Activated CD4-positive, alpha-beta T cell treated with anti-CD3 and anti-CD28 coated beads, Interleukin-2, amount 10 ng/mL, durations not matched to agents 7 days and 5 days (primary cell): ENCODE results near the gene DTNBP1. TPM values are rescaled to one million over a fixed set of nuclear protein-coding genes. Genes with fewer than 3 reads are reported as not detected.

Experiments used
- CTCF ChIA-PET: fragments of 350-600 bp; sonication (Branson Sonifier 250); formaldehyde crosslinking; loops from one replicate; lab custom pipeline; 2021; ENCODE audit warnings: antibody characterized with exemption; lab: Charles Lee
- POLR2A ChIA-PET: fragments of 350-600 bp; sonication (Branson Sonifier 250); formaldehyde crosslinking; loops from one replicate; lab custom pipeline; 2021; ENCODE audit warnings: antibody characterized with exemption; lab: Charles Lee
- DNase-seq: peaks from one replicate; pipeline ENCODE4 v3.0.0-alpha.2; 2020
- H3K27ac Mint-ChIP-seq: one replicate; pipeline ENCODE4 v1.8.0; 2021; ENCODE audit warnings: mild to moderate bottlenecking, moderate library complexity, mixed read lengths
- H3K27me3 Mint-ChIP-seq: one replicate; pipeline ENCODE4 v1.8.0; 2021; ENCODE audit warnings: mixed read lengths
- H3K36me3 Mint-ChIP-seq: one replicate; pipeline ENCODE4 v1.8.0; 2021; ENCODE audit warnings: low read depth, mixed read lengths
- H3K4me1 Mint-ChIP-seq: one replicate; pipeline ENCODE4 v1.8.0; 2021; ENCODE audit warnings: mixed read lengths
- H3K4me3 Mint-ChIP-seq: one replicate; pipeline ENCODE4 v1.8.0; 2021; ENCODE audit warnings: mild to moderate bottlenecking, moderate library complexity, mixed read lengths
- H3K9me3 Mint-ChIP-seq: one replicate; pipeline ENCODE4 v1.8.0; 2021; ENCODE audit warnings: mixed read lengths
- total RNA-seq, 2 experiments: library from RNA; stranded (reverse); gene quantifications; one replicate each; pipeline ENCODE4 v1.2.3, GENCODE V29; 2021

Gene DTNBP1
- total RNA-seq, 2 experiments from 2014 or later = 22.3 to 23.5 TPM

- H3K36me3 Mint-ChIP-seq = peaks cover 17% of the 10 kb centered on the region
- peaks cover 24% of the 10 kb centered on the region for H3K4me1 Mint-ChIP-seq
- H3K9me3 Mint-ChIP-seq = peaks cover 4% of the 10 kb centered on the region
- CTCF ChIA-PET = interaction anchor here (0.6 kb wide), 1 partner anchor 845 kb away, joined by 3 read pairs; no protein-coding TSS in a partner anchor
- H3K4me3 Mint-ChIP-seq = no peak overlapping the region
- no peak for DNase-seq
- POLR2A ChIA-PET = no interaction called here
- H3K27me3 Mint-ChIP-seq = no peaks in the 10 kb centered on the region
- no peak overlapping the region for H3K27ac Mint-ChIP-seq
Observed at GRCh38 chr6:15630202-15630601, 32.6 kb downstream of the DTNBP1 start.

- DNase-seq = no peak
- Mint-ChIP-seq H3K4me3 (no peak overlapping the region), H3K9me3 (peaks cover under 1% of the 10 kb centered on the region), H3K4me1 (peaks cover 24% of the 10 kb centered on the region), H3K36me3 (peaks cover 12% of the 10 kb centered on the region), H3K27me3 (no peaks in the 10 kb centered on the region), H3K27ac (no peak overlapping the region)
- ChIA-PET POLR2A (no interaction called here), CTCF (interaction anchor here (0.6 kb wide), 1 partner anchor 846 kb away, joined by 3 read pairs; no protein-coding TSS in a partner anchor)
Observed at GRCh38 chr6:15629487-15629886, 33.3 kb downstream of the DTNBP1 start.

- Mint-ChIP-seq H3K36me3 (peaks cover 12% of the 10 kb centered on the region), H3K4me1 (peaks cover 24% of the 10 kb centered on the region), H3K27me3 (no peaks in the 10 kb centered on the region), H3K27ac (no peak overlapping the region), H3K4me3 (peak overlapping the region; percentile 16), H3K9me3 (no peaks in the 10 kb centered on the region)
- ChIA-PET POLR2A (interaction anchor here (0.7 to 0.8 kb wide), 2 partner anchors 312 to 526 kb away, joined by 3 read pairs; no protein-coding TSS in a partner anchor), CTCF (no interaction called here)
- DNase-seq = peak; percentile 26
Observed at GRCh38 chr6:15628499-15629131, 34.2 kb downstream of the DTNBP1 start.

GRCh38 chr6:15627821-15628220 is 35.0 kb downstream of the DTNBP1 start:
- H3K4me3 Mint-ChIP-seq = no peak overlapping the region
- H3K27me3 Mint-ChIP-seq = no peaks in the 10 kb centered on the region
- DNase-seq = no peak
- POLR2A ChIA-PET = no interaction called here
- CTCF ChIA-PET = no interaction called here
- no peak overlapping the region for H3K27ac Mint-ChIP-seq
- no peaks in the 10 kb centered on the region for H3K9me3 Mint-ChIP-seq
- H3K4me1 Mint-ChIP-seq = peaks cover 24% of the 10 kb centered on the region
- peaks cover 9% of the 10 kb centered on the region for H3K36me3 Mint-ChIP-seq

GRCh38 chr6:15626878-15627674 is 35.8 kb downstream of the DTNBP1 start:
- H3K27ac Mint-ChIP-seq = no peak overlapping the region
- CTCF ChIA-PET = no interaction called here
- H3K9me3 Mint-ChIP-seq = no peaks in the 10 kb centered on the region
- peaks cover 27% of the 10 kb centered on the region for H3K4me1 Mint-ChIP-seq
- peaks cover 9% of the 10 kb centered on the region for H3K36me3 Mint-ChIP-seq
- H3K4me3 Mint-ChIP-seq = no peak overlapping the region
- no peaks in the 10 kb centered on the region for H3K27me3 Mint-ChIP-seq
- POLR2A ChIA-PET = no interaction called here
- DNase-seq = no peak

- H3K9me3 Mint-ChIP-seq = no peaks in the 10 kb centered on the region
- H3K4me3 Mint-ChIP-seq = no peak overlapping the region
- peaks cover 32% of the 10 kb centered on the region for H3K4me1 Mint-ChIP-seq
- no peak for DNase-seq
- H3K27me3 Mint-ChIP-seq = no peaks in the 10 kb centered on the region
- POLR2A ChIA-PET = no interaction called here
- CTCF ChIA-PET = interaction anchor here (1.0 to 1.8 kb wide), 2 partner anchors 10 to 18 kb away, joined by 3 to 4 read pairs; no protein-coding TSS in a partner anchor
- H3K27ac Mint-ChIP-seq = no peak overlapping the region
- peaks cover 9% of the 10 kb centered on the region for H3K36me3 Mint-ChIP-seq
Observed at GRCh38 chr6:15626160-15626559, 36.7 kb downstream of the DTNBP1 start.

GRCh38 chr6:15623276-15624116 is 39.3 kb downstream of the DTNBP1 start:
- DNase-seq = no peak
- H3K27me3 Mint-ChIP-seq = no peaks in the 10 kb centered on the region
- peaks cover 23% of the 10 kb centered on the region for H3K4me1 Mint-ChIP-seq
- H3K36me3 Mint-ChIP-seq = peaks cover 7% of the 10 kb centered on the region
- H3K27ac Mint-ChIP-seq = no peak overlapping the region
- no peak overlapping the region for H3K4me3 Mint-ChIP-seq
- POLR2A ChIA-PET = no interaction called here
- CTCF ChIA-PET = interaction anchor here (0.7 to 1.3 kb wide), 2 partner anchors 14 to 33 kb away, joined by 3 to 4 read pairs; no protein-coding TSS in a partner anchor
- H3K9me3 Mint-ChIP-seq = no peaks in the 10 kb centered on the region

- CTCF ChIA-PET = no interaction called here
- POLR2A ChIA-PET = no interaction called here
- Mint-ChIP-seq H3K27me3 (no peaks in the 10 kb centered on the region), H3K9me3 (no peaks in the 10 kb centered on the region), H3K27ac (no peak overlapping the region), H3K4me3 (no peak overlapping the region), H3K4me1 (peaks cover 14% of the 10 kb centered on the region), H3K36me3 (peaks cover 7% of the 10 kb centered on the region)
- no peak for DNase-seq
Observed at GRCh38 chr6:15622045-15622740, 40.6 kb downstream of the DTNBP1 start.

GRCh38 chr6:15621203-15622044 is 41.4 kb downstream of the DTNBP1 start:
- Mint-ChIP-seq H3K27me3 (no peaks in the 10 kb centered on the region), H3K9me3 (no peaks in the 10 kb centered on the region), H3K36me3 (peaks cover 3% of the 10 kb centered on the region), H3K4me1 (peaks cover 9% of the 10 kb centered on the region), H3K27ac (no peak overlapping the region), H3K4me3 (no peak overlapping the region)
- POLR2A ChIA-PET = interaction anchor here (0.5 kb wide), 1 partner anchor 405 kb away, joined by 4 read pairs; no protein-coding TSS in a partner anchor
- DNase-seq = no peak
- CTCF ChIA-PET = interaction anchor here (1.1 kb wide), 2 partner anchors 11 to 14 kb away, joined by 3 read pairs; no protein-coding TSS in a partner anchor

- no peak overlapping the region for H3K27ac Mint-ChIP-seq
- H3K4me3 Mint-ChIP-seq = no peak overlapping the region
- POLR2A ChIA-PET = no interaction called here
- H3K27me3 Mint-ChIP-seq = no peaks in the 10 kb centered on the region
- CTCF ChIA-PET = interaction anchor here (1.1 kb wide), 2 partner anchors 10 to 13 kb away, joined by 3 read pairs; no protein-coding TSS in a partner anchor
- no peaks in the 10 kb centered on the region for H3K9me3 Mint-ChIP-seq
- H3K4me1 Mint-ChIP-seq = peaks cover 9% of the 10 kb centered on the region
- peaks cover 2% of the 10 kb centered on the region for H3K36me3 Mint-ChIP-seq
- DNase-seq = no peak
Observed at GRCh38 chr6:15620611-15621010, 42.2 kb downstream of the DTNBP1 start.

- H3K36me3 Mint-ChIP-seq = peaks cover 11% of the 10 kb centered on the region
- DNase-seq = no peak
- no peak overlapping the region for H3K27ac Mint-ChIP-seq
- no peak overlapping the region for H3K4me3 Mint-ChIP-seq
- H3K4me1 Mint-ChIP-seq = peaks cover 9% of the 10 kb centered on the region
- ChIA-PET POLR2A (no interaction called here), CTCF (interaction anchor here (0.6 kb wide), 1 partner anchor 688 kb away, joined by 3 read pairs; no protein-coding TSS in a partner anchor)
- H3K27me3 Mint-ChIP-seq = no peaks in the 10 kb centered on the region
- H3K9me3 Mint-ChIP-seq = no peaks in the 10 kb centered on the region
Observed at GRCh38 chr6:15619330-15619729, 43.5 kb downstream of the DTNBP1 start.
